Heart left ventricle (tissue), 13 donors: Measurements from ENCODE around the gene ICAM2.

ENCODE experiments used
- POLR2A ChIP-seq, 2 donors: fragments of 450-650 bp; IDR thresholded peaks; one replicate each; pipeline ENCODE4 v1.6.1; 2017; ENCODE audit warnings: antibody characterized with exemption in 2 of 2, mild to moderate bottlenecking in 2 of 2, moderate library complexity in 2 of 2
- TF ChIP-seq, protein P1 (sequence below), 12 donors: fragments of 200-600 bp; sonication (generic) in 4 of 12; IDR thresholded peaks; one replicate each; pipeline versions ENCODE4 v1.5.0 to v1.8.0; 2018 to 2022; ENCODE audit warnings: antibody characterized with exemption in 12 of 12, mild to moderate bottlenecking in 5 of 12
- donor health status: ischemic (EF 13 %, LVEDD 7.1; RV severe dilation, severe dysfunction).
- donor health status: DM: no; HTN: yes; CAD: no.
- donor health status: DM: no; HTN: no; CAD: no.
- donor health status: ischemic (EF 25% LVEDD 6.9; RV normal size, moderate dysfunction).
- donor health status: ischemic (EF 25% LVEDD 5.7; RV mildly dilated, moderate dysfunction).
- donor health status: ischemic (EF 35%, LVEDD 5.7; RV mildly dilated, moderate dysfunction).
- donor health status: nonischemic (EF 11% LVEDD 7.7; RV severe dilation, severe dysfunction).
- donor health status: DM: yes; HTN: yes; CAD: no.
- donor health status: PGD.
- donor health status: ischemic (EF 29% LVEDD 5.4; RV normal size, mild dysfunction).
- donor health status: nonischemic (EF 23%, LVEDD 6.1; RV moderate dilation, normal function).

GRCh38 chr17:63988741-63989621 lies 31.5 kb downstream of the ICAM2 start:
- TF ChIP-seq, protein P1, sequence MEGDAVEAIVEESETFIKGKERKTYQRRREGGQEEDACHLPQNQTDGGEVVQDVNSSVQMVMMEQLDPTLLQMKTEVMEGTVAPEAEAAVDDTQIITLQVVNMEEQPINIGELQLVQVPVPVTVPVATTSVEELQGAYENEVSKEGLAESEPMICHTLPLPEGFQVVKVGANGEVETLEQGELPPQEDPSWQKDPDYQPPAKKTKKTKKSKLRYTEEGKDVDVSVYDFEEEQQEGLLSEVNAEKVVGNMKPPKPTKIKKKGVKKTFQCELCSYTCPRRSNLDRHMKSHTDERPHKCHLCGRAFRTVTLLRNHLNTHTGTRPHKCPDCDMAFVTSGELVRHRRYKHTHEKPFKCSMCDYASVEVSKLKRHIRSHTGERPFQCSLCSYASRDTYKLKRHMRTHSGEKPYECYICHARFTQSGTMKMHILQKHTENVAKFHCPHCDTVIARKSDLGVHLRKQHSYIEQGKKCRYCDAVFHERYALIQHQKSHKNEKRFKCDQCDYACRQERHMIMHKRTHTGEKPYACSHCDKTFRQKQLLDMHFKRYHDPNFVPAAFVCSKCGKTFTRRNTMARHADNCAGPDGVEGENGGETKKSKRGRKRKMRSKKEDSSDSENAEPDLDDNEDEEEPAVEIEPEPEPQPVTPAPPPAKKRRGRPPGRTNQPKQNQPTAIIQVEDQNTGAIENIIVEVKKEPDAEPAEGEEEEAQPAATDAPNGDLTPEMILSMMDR (IDR thresholded peaks at IDR 0.05) = no peak
- no peak for TF ChIP-seq POLR2A (IDR thresholded peaks at IDR 0.05)
